Keratinocyte (primary cell): Measurements from ENCODE around the gene ZP2. TPM values are rescaled to one million over a fixed set of nuclear protein-coding genes. Genes with fewer than 3 reads are reported as not detected.

Experiments
- DNase-seq: peaks from one replicate; pipeline ENCODE4 v3.0.0-alpha.2; 2011; ENCODE audit warnings: low read depth, missing footprints, low spot score
- FAIRE-seq: peaks from 2 replicates; lab custom pipeline; 2011; peaks lifted over from hg19 to GRCh38; lab: Jason Lieb, UNC
- H2AFZ ChIP-seq: 2 replicates; pipeline ENCODE4 v1.6.0; 2012; ENCODE audit warnings: low read length, control low read depth, inconsistent platforms; ENCODE audit not compliant: control insufficient read depth
- H3K27ac ChIP-seq: 2 replicates; pipeline ENCODE4 v1.5.1; 2011; ENCODE audit warnings: low read length; ENCODE audit not compliant: control insufficient read depth, insufficient read depth
- H3K27me3 ChIP-seq: 3 replicates; pipeline ENCODE4 v1.6.0; 2011; ENCODE audit warnings: low read length; ENCODE audit not compliant: control insufficient read depth, insufficient read depth; ENCODE audit errors: extremely low read depth
- H3K36me3 ChIP-seq, 2 experiments: 2 replicates in 1 of 2; 3 replicates in 1 of 2; pipeline ENCODE4 v1.5.1; 2011; ENCODE audit warnings: low read length in 2 of 2, mild to moderate bottlenecking in 1 of 2; ENCODE audit not compliant: control insufficient read depth in 2 of 2, insufficient read depth in 2 of 2; ENCODE audit errors: extremely low read depth in 1 of 2
- H3K4me1 ChIP-seq: 3 replicates; pipeline ENCODE4 v1.5.1; 2011; ENCODE audit warnings: low read length; ENCODE audit not compliant: control insufficient read depth, insufficient read depth; ENCODE audit errors: extremely low read depth
- H3K4me2 ChIP-seq: 3 replicates; pipeline ENCODE4 v1.6.0; 2011; ENCODE audit warnings: low read depth, low read length; ENCODE audit not compliant: control insufficient read depth, insufficient read depth; ENCODE audit errors: extremely low read depth
- H3K4me3 ChIP-seq, 3 experiments: fragments of 200-600 bp in 1 of 3; sonication (generic) in 1 of 3; 2 replicates in 2 of 3; 3 replicates in 1 of 3; pipeline ENCODE4 v1.5.1; 2011 to 2016; ENCODE audit warnings: low read length in 3 of 3, mild to moderate bottlenecking in 3 of 3, control low read depth in 2 of 3, inconsistent platforms in 1 of 3, low read depth in 1 of 3, mixed read lengths in 1 of 3, mixed run types in 1 of 3, moderate library complexity in 1 of 3; ENCODE audit not compliant: control insufficient read depth in 2 of 3, insufficient read depth in 2 of 3; ENCODE audit errors: extremely low read depth in 1 of 3
- H3K79me2 ChIP-seq: 2 replicates; pipeline ENCODE4 v1.6.0; 2012; ENCODE audit warnings: low read length; ENCODE audit not compliant: control insufficient read depth, insufficient read depth
- H3K9ac ChIP-seq: 3 replicates; pipeline ENCODE4 v1.6.0; 2011; ENCODE audit warnings: low read length; ENCODE audit not compliant: control insufficient read depth, insufficient read depth; ENCODE audit errors: extremely low read depth
- H3K9me1 ChIP-seq: 3 replicates; pipeline ENCODE4 v1.6.0; 2011; ENCODE audit warnings: low read length; ENCODE audit not compliant: control insufficient read depth, insufficient read depth; ENCODE audit errors: extremely low read depth
- H3K9me3 ChIP-seq: 2 replicates; pipeline ENCODE4 v1.5.1; 2012; ENCODE audit warnings: low read depth, low read length; ENCODE audit not compliant: control insufficient read depth
- H4K20me1 ChIP-seq: 3 replicates; pipeline ENCODE4 v1.6.0; 2011; ENCODE audit warnings: low read length; ENCODE audit not compliant: control insufficient read depth, insufficient read depth; ENCODE audit errors: extremely low read depth
- EZH2 ChIP-seq: IDR thresholded peaks from one replicate; pipeline ENCODE4 v1.6.1; 2012; ENCODE audit warnings: inconsistent platforms, mild to moderate bottlenecking, low read length, moderate library complexity
- dilution Hi-C: fragments of 300-500 bp; cut with MboI; formaldehyde crosslinking; loops from one replicate; pipeline ENCODE4 v1.7.0; 2020; ENCODE audit warnings: low sequenced_read_pairs; ENCODE audit not compliant: extremely low pct_ligation_motif_present
- polyA plus RNA-seq, 5 experiments: library from polyadenylated mRNA; depleted of rRNA in 3 of 5; stranded (reverse) in 3 of 5; stranded (forward) in 1 of 5; unstranded in 1 of 5; fragments of >200 nt; gene quantifications; 1 replicate in 1 of 5; 2 replicates in 3 of 5; 3 replicates in 1 of 5; pipeline versions ENCODE4 v1.2.1 to v1.2.3, GENCODE V29; 2011 to 2012; ENCODE audit warnings: missing spikeins in 2 of 5, low read depth in 1 of 5, low replicate concordance in 1 of 5
- TF ChIP-seq, protein P1 (sequence below), 3 experiments: IDR thresholded peaks in 1 of 3; conservative IDR thresholded peaks in 1 of 3; optimal IDR thresholded peaks in 1 of 3; 2 replicates in 2 of 3; 3 replicates in 1 of 3; pipeline versions ENCODE3 to v1.5.1; 2011; ENCODE audit warnings: low read length in 3 of 3, mild to moderate bottlenecking in 3 of 3, moderate library complexity in 2 of 3, control low read depth in 1 of 3, inconsistent platforms in 1 of 3; ENCODE audit not compliant: insufficient read depth in 2 of 3; ENCODE audit errors: extremely low read depth in 1 of 3

Gene ZP2
- polyA plus RNA-seq, 1 donor (not counting 4 experiments of a cell fraction or from before 2014, with no cell fraction given): not detected

DNA sequence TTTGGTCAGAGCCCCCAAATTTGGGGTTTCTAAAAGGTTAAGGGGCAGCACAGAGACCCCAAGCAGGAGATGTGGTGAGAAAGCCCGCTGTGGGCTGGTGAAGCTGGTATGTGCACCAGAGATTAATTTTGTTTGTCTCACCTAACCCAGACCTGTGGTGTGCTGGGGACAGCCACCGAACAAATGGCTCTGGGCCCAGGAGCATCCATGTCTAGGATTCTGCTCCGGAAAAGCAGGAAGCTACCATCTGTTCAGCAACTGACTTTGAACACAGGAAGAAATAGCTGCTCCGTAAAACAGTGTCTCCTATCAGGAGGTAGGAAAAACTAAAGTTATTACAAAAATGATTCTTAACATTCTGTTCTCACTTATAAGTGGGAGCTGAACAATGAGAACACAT, 2.7 kb upstream of the ZP2 start:
- no peak for FAIRE-seq
- no peak overlapping the region for H3K4me3 ChIP-seq
- no peak overlapping the region for H3K27ac ChIP-seq
- DNase-seq: no peak
- H3K9me1 ChIP-seq: no peaks in the 10 kb centered on the region
- no peaks in the 10 kb centered on the region for H4K20me1 ChIP-seq
- TF ChIP-seq, protein P1, sequence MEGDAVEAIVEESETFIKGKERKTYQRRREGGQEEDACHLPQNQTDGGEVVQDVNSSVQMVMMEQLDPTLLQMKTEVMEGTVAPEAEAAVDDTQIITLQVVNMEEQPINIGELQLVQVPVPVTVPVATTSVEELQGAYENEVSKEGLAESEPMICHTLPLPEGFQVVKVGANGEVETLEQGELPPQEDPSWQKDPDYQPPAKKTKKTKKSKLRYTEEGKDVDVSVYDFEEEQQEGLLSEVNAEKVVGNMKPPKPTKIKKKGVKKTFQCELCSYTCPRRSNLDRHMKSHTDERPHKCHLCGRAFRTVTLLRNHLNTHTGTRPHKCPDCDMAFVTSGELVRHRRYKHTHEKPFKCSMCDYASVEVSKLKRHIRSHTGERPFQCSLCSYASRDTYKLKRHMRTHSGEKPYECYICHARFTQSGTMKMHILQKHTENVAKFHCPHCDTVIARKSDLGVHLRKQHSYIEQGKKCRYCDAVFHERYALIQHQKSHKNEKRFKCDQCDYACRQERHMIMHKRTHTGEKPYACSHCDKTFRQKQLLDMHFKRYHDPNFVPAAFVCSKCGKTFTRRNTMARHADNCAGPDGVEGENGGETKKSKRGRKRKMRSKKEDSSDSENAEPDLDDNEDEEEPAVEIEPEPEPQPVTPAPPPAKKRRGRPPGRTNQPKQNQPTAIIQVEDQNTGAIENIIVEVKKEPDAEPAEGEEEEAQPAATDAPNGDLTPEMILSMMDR (optimal IDR thresholded peaks at IDR 0.05 in 1 of 3, IDR thresholded peaks at IDR 0.05 in 1 of 3, conservative IDR thresholded peaks at IDR 0.05 in 1 of 3; ENCODE audit: extremely low read depth in 1 of 3, insufficient read depth in 2 of 3, low read length in 3 of 3): no peak
- no peak for TF ChIP-seq EZH2
- dilution Hi-C loops: no loop called here
- H3K9me3 ChIP-seq: no peaks in the 10 kb centered on the region
- H2AFZ ChIP-seq: no peak overlapping the region
- no peaks in the 10 kb centered on the region for H3K36me3 ChIP-seq
- H3K4me1 ChIP-seq: no peaks in the 10 kb centered on the region
- no peak overlapping the region for H3K4me2 ChIP-seq
- no peak overlapping the region for H3K9ac ChIP-seq
- no peaks in the 10 kb centered on the region for H3K79me2 ChIP-seq
- H3K27me3 ChIP-seq: no peaks in the 10 kb centered on the region

DNA sequence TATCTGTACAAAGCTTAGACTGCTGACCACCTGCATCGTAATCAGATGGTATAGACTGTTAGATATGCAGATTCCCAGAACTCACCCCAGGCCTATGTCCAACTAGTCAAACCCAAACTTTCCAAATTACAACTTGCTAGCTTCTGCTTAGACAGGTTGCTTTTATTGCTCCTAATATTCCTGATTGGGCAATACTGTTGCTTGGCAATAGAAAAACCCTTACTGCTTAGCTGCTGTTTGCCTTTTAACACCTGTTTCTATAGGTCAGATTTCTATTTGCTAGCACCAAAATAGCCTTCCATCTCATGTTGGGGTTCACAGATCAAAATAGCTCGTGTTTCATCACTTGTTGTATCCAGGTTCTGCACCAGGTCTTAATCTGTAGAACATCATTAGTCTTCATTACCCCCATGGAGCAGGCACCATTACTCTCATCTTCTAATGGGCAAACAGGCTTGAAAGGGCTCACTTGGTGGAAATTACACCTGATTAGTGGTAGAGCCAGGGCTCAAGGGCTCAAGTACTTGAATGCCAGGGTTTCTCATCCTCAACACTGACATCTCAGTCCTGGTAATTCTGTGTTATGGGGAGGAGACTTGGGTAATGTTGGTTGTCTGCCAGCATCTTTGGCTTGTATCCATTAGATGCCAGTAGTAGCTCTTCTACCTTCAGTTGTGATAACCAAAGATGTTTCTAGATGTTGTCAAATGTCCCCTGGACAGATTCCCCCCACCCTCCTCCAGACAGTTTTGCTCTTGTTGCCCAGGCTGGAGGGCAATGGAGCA, 2.7 kb downstream of the ZP2 start:
- H3K4me2 ChIP-seq: no peak overlapping the region
- no peak overlapping the region for H3K9ac ChIP-seq
- TF ChIP-seq, protein P1 (optimal IDR thresholded peaks at IDR 0.05 in 1 of 3, IDR thresholded peaks at IDR 0.05 in 1 of 3, conservative IDR thresholded peaks at IDR 0.05 in 1 of 3; ENCODE audit: extremely low read depth in 1 of 3, insufficient read depth in 2 of 3, low read length in 3 of 3): no peak
- no peak for TF ChIP-seq EZH2
- H2AFZ ChIP-seq: no peak overlapping the region
- DNase-seq (no peak), FAIRE-seq (no peak)
- no peak overlapping the region for H3K27ac ChIP-seq
- H3K4me3 ChIP-seq: no peak overlapping the region
- H4K20me1 ChIP-seq: no peaks in the 10 kb centered on the region
- no peaks in the 10 kb centered on the region for H3K9me3 ChIP-seq
- no peaks in the 10 kb centered on the region for H3K9me1 ChIP-seq
- H3K79me2 ChIP-seq: no peaks in the 10 kb centered on the region
- no peaks in the 10 kb centered on the region for H3K4me1 ChIP-seq
- no peaks in the 10 kb centered on the region for H3K27me3 ChIP-seq
- no peaks in the 10 kb centered on the region for H3K36me3 ChIP-seq
- dilution Hi-C loops: no loop called here
